Measurements from ENCODE around the gene NWD2.

DNA sequence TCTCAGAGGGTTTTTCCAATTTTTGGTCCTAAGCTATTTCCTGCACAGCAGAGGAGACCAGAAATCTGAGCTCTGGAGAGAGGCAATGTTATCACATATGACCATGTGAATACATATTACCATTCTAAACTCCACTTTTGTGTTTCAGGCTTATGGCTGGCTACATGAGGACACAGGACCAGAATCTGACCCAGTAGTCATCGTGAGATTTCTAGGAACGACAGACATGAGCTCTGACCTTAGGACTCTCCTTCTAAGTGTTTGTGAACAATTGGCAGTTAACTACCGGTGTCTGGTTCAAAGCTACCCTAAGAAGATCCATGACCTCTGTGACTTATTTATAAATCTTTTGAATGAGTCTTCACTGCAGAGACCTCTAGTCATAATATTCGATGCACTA is 198.6 kb downstream of the NWD2 start:
- TF ChIP-seq, protein P1, sequence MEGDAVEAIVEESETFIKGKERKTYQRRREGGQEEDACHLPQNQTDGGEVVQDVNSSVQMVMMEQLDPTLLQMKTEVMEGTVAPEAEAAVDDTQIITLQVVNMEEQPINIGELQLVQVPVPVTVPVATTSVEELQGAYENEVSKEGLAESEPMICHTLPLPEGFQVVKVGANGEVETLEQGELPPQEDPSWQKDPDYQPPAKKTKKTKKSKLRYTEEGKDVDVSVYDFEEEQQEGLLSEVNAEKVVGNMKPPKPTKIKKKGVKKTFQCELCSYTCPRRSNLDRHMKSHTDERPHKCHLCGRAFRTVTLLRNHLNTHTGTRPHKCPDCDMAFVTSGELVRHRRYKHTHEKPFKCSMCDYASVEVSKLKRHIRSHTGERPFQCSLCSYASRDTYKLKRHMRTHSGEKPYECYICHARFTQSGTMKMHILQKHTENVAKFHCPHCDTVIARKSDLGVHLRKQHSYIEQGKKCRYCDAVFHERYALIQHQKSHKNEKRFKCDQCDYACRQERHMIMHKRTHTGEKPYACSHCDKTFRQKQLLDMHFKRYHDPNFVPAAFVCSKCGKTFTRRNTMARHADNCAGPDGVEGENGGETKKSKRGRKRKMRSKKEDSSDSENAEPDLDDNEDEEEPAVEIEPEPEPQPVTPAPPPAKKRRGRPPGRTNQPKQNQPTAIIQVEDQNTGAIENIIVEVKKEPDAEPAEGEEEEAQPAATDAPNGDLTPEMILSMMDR (IDR thresholded peaks at IDR 0.05; ENCODE audit: borderline replicate concordance, extremely low read depth, low read length, poor library complexity, severe bottlenecking): no peak
- no peak for TF ChIP-seq EZH2 (IDR thresholded peaks at IDR 0.05; ENCODE audit: borderline replicate concordance, low read depth, low read length, severe bottlenecking)
